Activated CD4-positive, alpha-beta T cell treated with anti-CD3 and anti-CD28 coated beads, Interleukin-10, Interleukin-2, amounts not matched to agents 100 ng/mL and 50 ng/mL, durations not matched to agents 16 hours and 8 hours (primary cell): ENCODE data around the gene MYH9.
A peak's percentile ranks its signal among the peaks of the same experiment; 100 is the strongest.

Experiments
- DNase-seq: peaks from one replicate; pipeline ENCODE4 v3.0.0-alpha.2; 2020

Gene MYH9

GRCh38 chr22:36385491-36386350 lies 2.0 kb downstream of the MYH9 start:
- DNase-seq = peak; percentile 86

- peak; percentile 54 for DNase-seq
Measured at GRCh38 chr22:36384766-36385481, 2.8 kb downstream of the MYH9 start.

- DNase-seq = peak; percentile 88
Measured at GRCh38 chr22:36383110-36383581, 4.6 kb downstream of the MYH9 start.

GRCh38 chr22:36381513-36382128 lies 6.1 kb downstream of the MYH9 start:
- DNase-seq = no peak

- DNase-seq = peak; percentile 67
Measured at GRCh38 chr22:36379593-36380361, 8.0 kb downstream of the MYH9 start.

GRCh38 chr22:36378869-36379217 lies 8.9 kb downstream of the MYH9 start:
- no peak for DNase-seq

- no peak for DNase-seq
Measured at GRCh38 chr22:36378080-36378868, 9.5 kb downstream of the MYH9 start.

- peak; percentile 88 for DNase-seq
Measured at GRCh38 chr22:36377022-36377631, 10.6 kb downstream of the MYH9 start.

- no peak for DNase-seq
Measured at GRCh38 chr22:36376265-36376664, 11.5 kb downstream of the MYH9 start.

GRCh38 chr22:36375071-36375980 lies 12.4 kb downstream of the MYH9 start:
- no peak for DNase-seq

GRCh38 chr22:36374603-36375024 lies 13.2 kb downstream of the MYH9 start:
- peak; percentile 66 for DNase-seq

GRCh38 chr22:36373258-36373579 lies 14.5 kb downstream of the MYH9 start:
- no peak for DNase-seq

GRCh38 chr22:36371920-36372319 lies 15.8 kb downstream of the MYH9 start:
- no peak for DNase-seq

- DNase-seq = no peak
Measured at GRCh38 chr22:36369922-36370791, 17.6 kb downstream of the MYH9 start.

GRCh38 chr22:36369004-36369921 lies 18.5 kb downstream of the MYH9 start:
- no peak for DNase-seq

- peak; percentile 63 for DNase-seq
Measured at GRCh38 chr22:36368359-36368983, 19.3 kb downstream of the MYH9 start.

GRCh38 chr22:36367479-36367878 lies 20.3 kb downstream of the MYH9 start:
- DNase-seq = no peak

GRCh38 chr22:36367066-36367465 lies 20.7 kb downstream of the MYH9 start:
- no peak for DNase-seq
